Hematopoietic multipotent progenitor cell treated with erythropoietin and hydrocortisone succinate and interleukin-3 and kit ligand, for 15 days (in vitro differentiated cells): ENCODE data around the gene NUDT3.
"Not testable (repeated sequence)": the region's sequence is repeated elsewhere in the genome, so short reads cannot be mapped to it uniquely, and the experiment has no call there.

Experiments
- DNase-seq: peaks from one replicate; pipeline ENCODE4 v3.0.0-alpha.2; 2015; ENCODE audit warnings: low spot score

Gene NUDT3

GRCh38 chr6:34392497-34393190, at the start of gene NUDT3:
NUDT3 (minus strand) TSS chr6:34392669; CDS start chr6:34392362, 307 bp downstream.
- peak; percentile 95 for DNase-seq

DNA sequence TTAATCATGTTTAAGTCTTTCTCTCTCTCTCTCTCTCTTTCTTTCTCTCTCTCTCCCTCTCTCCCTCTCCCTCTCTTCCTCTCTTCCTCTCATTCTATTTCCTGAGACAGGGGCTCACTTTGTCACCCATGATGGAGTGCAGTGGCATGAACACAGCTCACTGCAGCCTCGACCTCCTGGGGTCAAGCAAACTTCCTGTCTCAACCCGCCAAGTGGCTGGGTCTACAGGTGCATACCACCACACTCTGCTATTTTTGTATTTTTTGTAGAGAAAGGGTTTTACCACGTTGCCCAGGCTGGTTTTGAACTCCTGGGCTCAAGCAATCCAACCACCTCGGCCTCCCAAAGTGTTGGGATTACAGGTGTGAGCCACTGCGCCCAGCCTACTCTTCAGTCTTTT, 49.1 kb upstream of the NUDT3 start:
- no peak for DNase-seq

- DNase-seq: no peak
These were observed 47.0 kb upstream of the NUDT3 start for GRCh38 chr6:34439442-34439841.

DNA sequence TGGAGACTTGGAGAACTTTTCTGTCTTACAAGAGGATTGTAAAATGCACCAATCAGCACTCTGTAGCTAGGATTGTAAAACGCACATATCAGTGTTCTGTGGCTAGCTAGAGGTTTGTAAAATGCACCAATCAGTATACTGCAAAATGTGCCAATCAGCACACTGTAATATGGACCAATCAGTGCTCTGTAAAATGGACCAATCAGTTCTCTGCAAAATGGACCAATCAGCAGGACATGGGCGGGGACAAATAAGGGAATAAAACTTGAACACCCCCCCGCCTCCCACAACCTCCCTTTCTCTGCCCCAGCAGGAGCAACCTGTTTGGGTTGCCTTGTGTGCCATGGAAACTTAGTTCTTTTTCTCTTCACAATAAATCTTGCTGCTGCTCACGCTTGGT, 46.2 kb upstream of the NUDT3 start:
- DNase-seq: no peak

GRCh38 chr6:34437644-34437970, 45.1 kb upstream of the NUDT3 start:
- DNase-seq: no peak

DNA sequence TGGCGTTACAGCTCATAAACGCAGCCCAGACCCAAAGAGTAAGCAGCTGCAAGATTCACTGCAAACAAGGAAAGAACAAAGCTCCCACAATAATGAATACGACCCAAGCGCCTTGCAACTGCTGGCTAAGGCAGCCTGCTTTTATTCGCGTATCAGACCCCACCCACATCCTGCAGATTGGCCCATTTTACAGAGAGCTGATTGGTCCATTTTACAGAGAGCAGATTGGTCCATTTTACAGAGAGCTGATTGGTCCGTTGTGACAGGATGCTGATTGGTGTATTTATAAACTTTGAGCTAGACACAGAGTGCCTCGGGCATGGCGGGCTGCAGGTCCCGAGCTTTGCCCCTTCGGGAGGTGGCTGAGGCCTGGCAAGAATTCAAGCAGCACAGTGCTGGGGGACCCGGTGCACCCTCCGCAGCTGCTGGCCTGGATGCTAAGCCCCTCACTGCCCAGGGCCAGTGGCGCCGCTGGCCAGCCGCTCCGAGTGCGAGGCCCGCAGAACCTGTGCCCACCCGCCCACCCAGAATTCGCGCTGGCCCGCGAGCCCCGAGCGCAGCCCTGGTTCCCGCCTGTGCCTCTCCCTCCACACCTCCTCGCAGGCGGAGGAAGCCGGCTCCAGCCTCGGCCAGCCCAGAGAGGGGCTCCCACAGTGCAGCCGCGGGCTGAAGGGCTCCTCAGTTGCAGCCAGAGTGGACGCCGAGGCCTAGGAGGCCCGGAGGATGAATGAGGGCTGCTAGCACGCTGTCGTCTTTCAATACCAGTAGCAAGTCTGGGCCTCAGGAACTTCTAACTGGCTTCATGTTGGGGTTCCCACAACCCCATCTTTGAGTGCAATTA, 44.6 kb upstream of the NUDT3 start:
- DNase-seq: no peak

- no peak for DNase-seq
These were observed 43.4 kb upstream of the NUDT3 start for GRCh38 chr6:34435916-34436315.

GRCh38 chr6:34425498-34426410, 33.3 kb upstream of the NUDT3 start, which contains the start of gene RPS10:
RPS10 (minus strand) TSS chr6:34426069; CDS start chr6:34425221, 848 bp downstream.
- peak; percentile 93 for DNase-seq

- peak; percentile 20 for DNase-seq
These were observed 32.6 kb upstream of the NUDT3 start for GRCh38 chr6:34425132-34425497.

GRCh38 chr6:34424200-34425131, 32.0 kb upstream of the NUDT3 start:
- DNase-seq: no peak

DNA sequence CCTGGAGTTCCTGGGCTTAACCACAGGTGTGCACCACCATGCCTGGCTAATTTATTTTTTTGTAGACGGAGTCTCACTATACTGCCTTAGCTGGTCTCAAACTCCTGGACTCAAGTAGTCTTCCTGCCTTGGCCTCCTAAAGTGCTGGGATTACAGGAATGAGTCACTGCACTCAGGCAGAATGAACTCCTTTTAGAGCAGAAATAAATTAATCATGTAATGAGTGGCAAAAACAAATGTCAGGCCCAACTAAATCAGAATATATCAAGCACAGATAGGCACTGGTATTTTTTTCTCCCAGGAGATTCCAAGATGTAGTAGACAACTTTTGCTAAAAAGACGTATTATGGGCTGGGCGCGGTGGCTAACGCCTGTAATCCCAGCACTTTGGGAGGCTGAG, 30.8 kb upstream of the NUDT3 start:
- no peak for DNase-seq

GRCh38 chr6:34418367-34418766, 25.9 kb upstream of the NUDT3 start:
- no peak for DNase-seq

- DNase-seq: no peak
These were observed 24.5 kb upstream of the NUDT3 start for GRCh38 chr6:34416877-34417371.

DNA sequence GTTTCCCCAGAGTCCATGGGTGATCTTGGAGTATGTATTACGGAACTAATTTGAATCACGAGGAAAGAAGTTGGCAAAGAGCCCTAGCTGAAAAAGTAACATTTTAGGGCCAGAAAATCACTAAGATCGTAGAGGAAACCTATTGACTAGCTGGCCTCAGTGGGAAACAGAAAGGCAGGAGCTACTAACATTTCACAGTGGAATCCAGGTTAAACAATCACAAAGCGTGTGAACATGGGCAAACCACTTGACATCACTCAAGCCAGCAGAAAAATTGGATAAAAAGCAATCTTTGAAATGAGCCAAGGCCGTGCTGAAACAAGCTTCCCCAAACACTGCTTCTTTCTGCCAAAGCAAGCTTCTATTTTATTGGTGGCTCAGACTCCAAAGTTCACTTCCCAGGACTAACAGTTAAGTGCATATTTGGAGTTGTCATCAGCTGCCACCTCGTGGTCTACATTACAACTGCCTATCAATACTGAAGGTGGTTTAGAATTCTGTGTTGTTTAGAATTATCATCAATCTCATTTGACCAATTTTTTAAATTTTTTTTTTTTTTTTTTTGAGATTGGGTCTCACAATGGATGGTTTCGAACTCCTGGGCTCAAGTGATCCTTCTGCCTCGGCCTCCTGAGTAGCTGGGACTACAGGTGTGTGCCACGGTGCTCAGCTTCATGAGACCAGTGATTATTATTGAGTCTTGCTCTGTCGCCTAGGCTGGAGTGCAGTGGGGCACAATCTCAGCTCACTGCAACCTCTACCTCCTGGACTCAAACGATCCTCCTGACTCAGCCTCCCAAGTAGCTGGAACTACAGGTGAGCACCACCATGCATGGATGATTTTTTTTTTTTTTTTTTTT, 22.8 kb upstream of the NUDT3 start:
- peak; percentile 62 for DNase-seq

DNA sequence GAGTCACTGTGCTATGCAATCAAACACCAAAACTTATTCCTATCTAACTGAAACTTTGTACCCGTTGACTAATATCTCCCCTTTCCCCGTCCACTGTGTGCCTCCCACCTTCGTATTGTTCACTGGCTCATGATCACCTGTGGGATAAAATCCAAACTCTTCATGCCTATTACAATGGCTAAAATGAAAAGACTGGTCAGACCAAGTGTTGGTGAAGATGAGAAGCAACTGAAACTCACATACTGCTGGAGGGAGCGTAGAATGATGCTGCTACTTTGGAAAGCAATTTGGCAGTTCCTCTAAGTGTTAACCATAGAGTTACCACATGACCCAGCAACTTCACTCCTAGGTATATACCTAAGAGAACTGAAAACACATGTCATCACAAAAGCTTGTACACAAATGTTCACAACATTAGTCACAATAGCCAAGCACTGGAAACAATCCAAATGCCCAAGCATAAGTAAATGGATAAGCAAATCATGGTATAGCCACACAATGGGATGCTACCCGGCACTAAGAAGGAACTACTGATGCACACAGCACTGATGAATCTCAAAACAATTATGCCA, 20.3 kb upstream of the NUDT3 start:
- no peak for DNase-seq

- DNase-seq: no peak
These were observed 19.5 kb upstream of the NUDT3 start for GRCh38 chr6:34412016-34412415.

- not testable (repeated sequence) for DNase-seq
These were observed 15.4 kb upstream of the NUDT3 start for GRCh38 chr6:34407915-34408314.

DNA sequence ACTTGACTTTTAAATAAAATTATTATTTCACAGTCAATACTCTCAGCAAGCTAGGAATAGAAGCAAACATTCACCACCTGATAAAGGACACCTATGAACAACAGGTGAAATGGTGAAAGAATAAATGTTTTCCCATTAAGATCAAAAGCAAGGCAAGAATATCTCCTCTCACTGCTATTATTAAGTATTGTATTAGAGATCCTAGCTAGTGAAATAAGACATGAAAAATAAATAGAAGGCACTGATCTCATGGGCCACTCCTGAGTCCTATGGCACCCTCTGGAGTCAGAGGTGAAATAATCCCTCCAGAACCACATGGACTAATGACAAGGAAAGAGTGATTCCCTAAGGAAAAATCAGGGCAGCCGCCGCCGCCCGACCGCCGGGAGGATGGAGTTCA, 4.0 kb upstream of the NUDT3 start:
- DNase-seq: no peak

DNA sequence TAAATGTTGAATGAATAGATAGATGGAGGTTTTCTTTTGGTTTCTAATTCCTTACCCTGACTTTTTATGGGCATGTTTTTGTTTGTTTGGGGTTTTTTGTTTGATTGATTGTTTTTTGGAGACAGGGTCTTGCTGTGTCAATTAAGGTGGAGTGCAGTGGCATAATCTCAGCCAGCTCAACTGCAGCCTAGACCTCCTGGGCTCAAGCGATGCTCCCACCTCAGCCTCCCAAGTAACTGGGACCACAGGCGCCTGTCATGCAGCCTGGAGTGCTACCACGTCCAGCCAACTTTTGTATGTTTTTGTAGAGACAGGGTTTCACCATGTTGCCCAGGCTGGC, 1.5 kb upstream of the NUDT3 start:
- DNase-seq: no peak
